ENCODE results near the gene NOTCH4.
A peak's percentile ranks its signal among the peaks of the same experiment; 100 is the strongest.

The NOTCH4 gene

GRCh38 chr6:32168807-32169591, 54.9 kb downstream of the NOTCH4 start (continued):
- peak; percentile 30; the same call in 1 of the 2 replicates for TF ChIP-seq PATZ1 (tag by site-specific recombination; IDR thresholded peaks at IDR 0.05)
- TF ChIP-seq PRDM10 (tag by site-specific recombination; IDR thresholded peaks at IDR 0.05): peak; percentile 92
- TF ChIP-seq GLIS1 (tag by site-specific recombination; IDR thresholded peaks at IDR 0.05): peak; percentile 54

GRCh38 chr6:32168350-32168749, 55.5 kb downstream of the NOTCH4 start:
- Histone ChIP-seq H3K36me3 (ENCODE audit: control insufficient read depth in 2 of 2, insufficient read depth in 1 of 2, low read length in 2 of 2) (peaks cover 15 to 68% of the 10 kb centered on the region in 2 experiments; a peak in 2 of 3 replicates), H3K4me1 (ENCODE audit: control insufficient read depth, insufficient read depth, low read length) (no peaks in the 10 kb centered on the region), H3K9me3 (ENCODE audit: control insufficient read depth, insufficient read depth, low read depth, low read length) (no peaks in the 10 kb centered on the region), H3K27ac (ENCODE audit: extremely low read depth, low read depth, low read length) (no peak overlapping the region), H3K4me3 (ENCODE audit: low read depth, low read length) (no peak overlapping the region)
- no peak for TF ChIP-seq ZNF692 (tag by site-specific recombination; IDR thresholded peaks at IDR 0.05)
- no peak for TF ChIP-seq ZNF555 (tag by site-specific recombination; conservative IDR thresholded peaks at IDR 0.05)
- no peak for TF ChIP-seq ZNF473 (tag by site-specific recombination; IDR thresholded peaks at IDR 0.05)
- TF ChIP-seq ZNF138 (tag by site-specific recombination; IDR thresholded peaks at IDR 0.05; ENCODE audit: borderline replicate concordance): no peak
- TF ChIP-seq ZNF513 (tag by site-specific recombination; IDR thresholded peaks at IDR 0.05): no peak
- no peak for TF ChIP-seq SCRT1 (tag by site-specific recombination; IDR thresholded peaks at IDR 0.05; ENCODE audit: borderline replicate concordance)
- no peak for TF ChIP-seq ZNF366 (tag by site-specific recombination; conservative IDR thresholded peaks at IDR 0.05)
- TF ChIP-seq PBX3 (CRISPR knock-in tag; IDR thresholded peaks at IDR 0.05): no peak
- TF ChIP-seq ZNF140 (tag by site-specific recombination; IDR thresholded peaks at IDR 0.05): no peak
- TF ChIP-seq ZSCAN4 (tag by site-specific recombination; IDR thresholded peaks at IDR 0.05): no peak
- no peak for TF ChIP-seq ZNF211 (tag by site-specific recombination; IDR thresholded peaks at IDR 0.05; ENCODE audit: low read depth)
- TF ChIP-seq ZNF521 (tag by site-specific recombination; IDR thresholded peaks at IDR 0.05): no peak
- no peak for TF ChIP-seq TCF7L2 (IDR thresholded peaks at IDR 0.05; ENCODE audit: borderline replicate concordance, low read depth, low read length)
- no peak for TF ChIP-seq ZNF335 (tag by site-specific recombination; conservative IDR thresholded peaks at IDR 0.05)
- TF ChIP-seq ZSCAN16 (tag by site-specific recombination; IDR thresholded peaks at IDR 0.05): no peak
- ChIA-PET CTCF (interaction anchor here (0.6 to 1.9 kb wide), 4 partner anchors 8 to 57 kb away, joined by 3 to 19 read pairs (median 5); partner anchors contain the start of gene AGPAT1), POLR2A (interaction anchor here (0.5 to 2.0 kb wide), 6 partner anchors 11 to 40 kb away, joined by 3 to 9 read pairs (median 6); partner anchors contain the start of genes ATF6B and PBX2)

All from HEK293 (cell line).